ENCODE measurements around the gene KAT2A. TPM values are rescaled to one million over a fixed set of nuclear protein-coding genes. Genes with fewer than 3 reads are reported as not detected.
A peak's percentile ranks its signal among the peaks of the same experiment; 100 is the strongest.

Gene KAT2A
- total RNA-seq, 1 experiment from 2014 or later: 43.5 TPM

- Histone ChIP-seq H3K23me2 (ENCODE audit: insufficient read length, low read depth, low read length, poor library complexity, severe bottlenecking) (peaks cover 15% of the 10 kb centered on the region), H3K27ac (ENCODE audit: insufficient read length, low read depth, low read length) (no peak overlapping the region)
These were observed 33.0 kb upstream of the KAT2A start for GRCh38 chr17:42153919-42154742.

More at GRCh38 chr17:42153919-42154742, 33.0 kb upstream of the KAT2A start:
- H2AK5ac ChIP-seq (ENCODE audit: insufficient read length, low read length): no peak overlapping the region
- peaks cover 28 to 32% of the 10 kb centered on the region in 2 experiments for H3K4me1 Mint-ChIP-seq
- H3K14ac ChIP-seq (ENCODE audit: insufficient read depth, low read length): no peak overlapping the region
- no peak overlapping the region for H2BK120ac ChIP-seq (ENCODE audit: low read depth, low read length, poor library complexity, severe bottlenecking)
- peaks cover 17% of the 10 kb centered on the region; the same call in 1 of the 2 replicates for H3K79me2 ChIP-seq (ENCODE audit: insufficient read depth, low read length)
- no peak overlapping the region for H2BK12ac ChIP-seq (ENCODE audit: insufficient read length, low read depth, low read length)
- peaks cover 0 to 6% (median 0%) of the 10 kb centered on the region in 3 experiments; a peak in 2 of 7 replicates for H3K36me3 Mint-ChIP-seq (ENCODE audit: insufficient read depth in 1 of 3, low read depth in 3 of 3)
- peaks cover 2% of the 10 kb centered on the region for H3K79me1 ChIP-seq (ENCODE audit: insufficient read depth, low read depth, low read length, poor library complexity, severe bottlenecking)
- H4K20me1 ChIP-seq (ENCODE audit: control insufficient read depth, insufficient read depth, insufficient read length): no peaks in the 10 kb centered on the region
- no peak overlapping the region for H3K56ac ChIP-seq (ENCODE audit: insufficient read length, low read depth, low read length)
- no peak overlapping the region for H2BK5ac ChIP-seq (ENCODE audit: insufficient read length, low read length)
- no peaks in the 10 kb centered on the region; the same call in 1 of the 2 replicates for H3K4me1 ChIP-seq (ENCODE audit: insufficient read depth, low read length)
- no peak overlapping the region for H3K18ac ChIP-seq (ENCODE audit: insufficient read length, low read depth, low read length)
- no peak for DNase-seq
- no peak overlapping the region for H4K91ac ChIP-seq (ENCODE audit: insufficient read length, low read depth, low read length)
- no peak for TF ChIP-seq CTCF (conservative IDR thresholded peaks at IDR 0.05)
- no peaks in the 10 kb centered on the region for H3K9me3 Mint-ChIP-seq
- H2AFZ ChIP-seq (ENCODE audit: low read length): no peak overlapping the region
- no peak overlapping the region for H3K23ac ChIP-seq (ENCODE audit: insufficient read length, low read depth, low read length)
- H3K27me3 ChIP-seq (ENCODE audit: insufficient read depth, low read length): no peaks in the 10 kb centered on the region
- H3K9ac ChIP-seq (ENCODE audit: extremely low read depth, insufficient read length, low read length): peak overlapping the region; percentile 83
- H2BK15ac ChIP-seq (ENCODE audit: low read depth, low read length): no peak overlapping the region
- no peak overlapping the region for H3K4ac ChIP-seq (ENCODE audit: low read depth, low read length)
- no peak overlapping the region for H3T11ph ChIP-seq (ENCODE audit: low read length)
- H3K9me3 ChIP-seq (ENCODE audit: control insufficient read depth, low read depth, low read length): no peaks in the 10 kb centered on the region
- no peak overlapping the region for H4K8ac ChIP-seq (replicated peaks; ENCODE audit: insufficient read length, low read depth, low read length)
- no peaks in the 10 kb centered on the region for H3K27me3 Mint-ChIP-seq (ENCODE audit: low read depth)
- peak overlapping the region; percentile 17 to 73 (median 62); a peak in 6 of 7 replicates for H3K27ac Mint-ChIP-seq
- H3K4me3 Mint-ChIP-seq: peak overlapping the region; percentile 86 to 89
- no peak overlapping the region for H2BK20ac ChIP-seq (ENCODE audit: low read depth, low read length, poor library complexity, severe bottlenecking)
- H3K4me2 ChIP-seq (ENCODE audit: insufficient read depth, insufficient read length, low read length): peak overlapping the region; percentile 97
- no peak overlapping the region for H4K5ac ChIP-seq (ENCODE audit: insufficient read length, low read depth, low read length)
- WGBS (ENCODE audit: extremely low coverage, insufficient read length, low lambda C conversion rate): no CpG with 5 or more reads among the region's 15 CpGs
